Measurements from ENCODE around the gene TEX12.

Gene TEX12

GRCh38 chr11:112212710-112213109, 45.5 kb downstream of the TEX12 start:
- no peak overlapping the region for H3K4me2 ChIP-seq (ENCODE audit: low read depth, low read length, poor library complexity, severe bottlenecking)

GRCh38 chr11:112213753-112214152, 46.6 kb downstream of the TEX12 start:
- Histone ChIP-seq H3K4me2 (ENCODE audit: low read depth, low read length, poor library complexity, severe bottlenecking) (no peak overlapping the region), H3K9me3 (ENCODE audit: insufficient read depth, low read length) (no peaks in the 10 kb centered on the region), H4K20me1 (ENCODE audit: low read depth, low read length) (no peaks in the 10 kb centered on the region), H3K27me3 (ENCODE audit: low read length) (no peaks in the 10 kb centered on the region), H3K79me2 (ENCODE audit: insufficient read depth, low read length) (no peaks in the 10 kb centered on the region), H3K27ac (ENCODE audit: low read depth, low read length) (no peak overlapping the region), H3K9ac (ENCODE audit: low read length) (no peak overlapping the region), H3K4me3 (ENCODE audit: insufficient read depth, low read length, poor library complexity, severe bottlenecking) (no peak overlapping the region), H3K9me2 (replicated peaks; ENCODE audit: insufficient read depth, low read length) (no peaks in the 10 kb centered on the region), H3K36me3 (ENCODE audit: low read length) (no peaks in the 10 kb centered on the region), H3F3A (ENCODE audit: insufficient read depth) (no peaks in the 10 kb centered on the region), H2AFZ (ENCODE audit: low read depth, low read length, severe bottlenecking) (no peak overlapping the region)
- TF ChIP-seq CTCF (IDR thresholded peaks at IDR 0.05; ENCODE audit: insufficient read depth, low read length, poor library complexity, severe bottlenecking) (no peak), EZH2phosphoT487 (conservative IDR thresholded peaks at IDR 0.05; ENCODE audit: low read length) (no peak)

More at GRCh38 chr11:112212710-112213109, 45.5 kb downstream of the TEX12 start:
- no peak overlapping the region for H3K27ac ChIP-seq (ENCODE audit: low read depth, low read length)
- no peaks in the 10 kb centered on the region for H3K36me3 ChIP-seq (ENCODE audit: low read length)
- H3K9me2 ChIP-seq (replicated peaks; ENCODE audit: insufficient read depth, low read length): no peaks in the 10 kb centered on the region
- no peaks in the 10 kb centered on the region for H3K79me2 ChIP-seq (ENCODE audit: insufficient read depth, low read length)
- H3K9ac ChIP-seq (ENCODE audit: low read length): no peak overlapping the region
- H3K9me3 ChIP-seq (ENCODE audit: insufficient read depth, low read length): no peaks in the 10 kb centered on the region
- TF ChIP-seq CTCF (IDR thresholded peaks at IDR 0.05; ENCODE audit: insufficient read depth, low read length, poor library complexity, severe bottlenecking) (no peak), EZH2phosphoT487 (conservative IDR thresholded peaks at IDR 0.05; ENCODE audit: low read length) (no peak)
- no peak overlapping the region for H2AFZ ChIP-seq (ENCODE audit: low read depth, low read length, severe bottlenecking)
- no peak overlapping the region for H3K4me3 ChIP-seq (ENCODE audit: insufficient read depth, low read length, poor library complexity, severe bottlenecking)
- H3F3A ChIP-seq (ENCODE audit: insufficient read depth): no peaks in the 10 kb centered on the region
- H3K27me3 ChIP-seq (ENCODE audit: low read length): no peaks in the 10 kb centered on the region
- H4K20me1 ChIP-seq (ENCODE audit: low read depth, low read length): no peaks in the 10 kb centered on the region

- H3F3A ChIP-seq (ENCODE audit: insufficient read depth): no peaks in the 10 kb centered on the region
- no peaks in the 10 kb centered on the region for H3K36me3 ChIP-seq (ENCODE audit: low read length)
- no peaks in the 10 kb centered on the region for H3K79me2 ChIP-seq (ENCODE audit: insufficient read depth, low read length)
- TF ChIP-seq CTCF (IDR thresholded peaks at IDR 0.05; ENCODE audit: insufficient read depth, low read length, poor library complexity, severe bottlenecking): no peak
- TF ChIP-seq EZH2phosphoT487 (conservative IDR thresholded peaks at IDR 0.05; ENCODE audit: low read length): no peak
- H2AFZ ChIP-seq (ENCODE audit: low read depth, low read length, severe bottlenecking): no peak overlapping the region
- no peak overlapping the region for H3K4me3 ChIP-seq (ENCODE audit: insufficient read depth, low read length, poor library complexity, severe bottlenecking)
- no peaks in the 10 kb centered on the region for H3K9me2 ChIP-seq (replicated peaks; ENCODE audit: insufficient read depth, low read length)
- no peak overlapping the region for H3K4me2 ChIP-seq (ENCODE audit: low read depth, low read length, poor library complexity, severe bottlenecking)
- H3K27me3 ChIP-seq (ENCODE audit: low read length): no peaks in the 10 kb centered on the region
- no peaks in the 10 kb centered on the region for H3K9me3 ChIP-seq (ENCODE audit: insufficient read depth, low read length)
- no peaks in the 10 kb centered on the region for H4K20me1 ChIP-seq (ENCODE audit: low read depth, low read length)
- H3K27ac ChIP-seq (ENCODE audit: low read depth, low read length): no peak overlapping the region
- no peak overlapping the region for H3K9ac ChIP-seq (ENCODE audit: low read length)
Observed at GRCh38 chr11:112215621-112216020, 48.4 kb downstream of the TEX12 start.

Data from SU-DHL-6 (cell line).